ENCODE measurements around the gene NHLH2.

DNA sequence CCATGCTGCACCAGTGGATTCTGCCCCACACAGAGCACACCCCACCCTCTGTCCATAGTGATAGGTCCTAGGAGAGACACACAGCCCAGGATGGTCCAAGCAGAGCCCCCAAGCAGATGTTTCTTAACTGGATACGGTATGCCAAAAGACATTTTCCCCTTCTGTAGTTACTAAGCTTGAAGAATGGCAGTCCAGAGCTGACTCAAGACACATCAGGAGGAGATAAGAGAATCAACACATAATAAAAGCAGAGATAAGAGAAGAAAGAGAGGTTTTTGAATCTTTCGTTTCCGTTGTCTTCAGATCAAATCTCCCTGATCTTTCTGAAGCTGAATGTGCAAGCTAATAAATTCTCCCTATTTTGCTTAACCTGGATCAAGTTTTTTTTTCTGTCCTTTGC lies 50.6 kb downstream of the NHLH2 start:
- no peak for TF ChIP-seq RAD21 (IDR thresholded peaks at IDR 0.05; ENCODE audit: low read depth)
- TF ChIP-seq YY1 (IDR thresholded peaks at IDR 0.05; ENCODE audit: low read depth): no peak
- TF ChIP-seq, protein P1, sequence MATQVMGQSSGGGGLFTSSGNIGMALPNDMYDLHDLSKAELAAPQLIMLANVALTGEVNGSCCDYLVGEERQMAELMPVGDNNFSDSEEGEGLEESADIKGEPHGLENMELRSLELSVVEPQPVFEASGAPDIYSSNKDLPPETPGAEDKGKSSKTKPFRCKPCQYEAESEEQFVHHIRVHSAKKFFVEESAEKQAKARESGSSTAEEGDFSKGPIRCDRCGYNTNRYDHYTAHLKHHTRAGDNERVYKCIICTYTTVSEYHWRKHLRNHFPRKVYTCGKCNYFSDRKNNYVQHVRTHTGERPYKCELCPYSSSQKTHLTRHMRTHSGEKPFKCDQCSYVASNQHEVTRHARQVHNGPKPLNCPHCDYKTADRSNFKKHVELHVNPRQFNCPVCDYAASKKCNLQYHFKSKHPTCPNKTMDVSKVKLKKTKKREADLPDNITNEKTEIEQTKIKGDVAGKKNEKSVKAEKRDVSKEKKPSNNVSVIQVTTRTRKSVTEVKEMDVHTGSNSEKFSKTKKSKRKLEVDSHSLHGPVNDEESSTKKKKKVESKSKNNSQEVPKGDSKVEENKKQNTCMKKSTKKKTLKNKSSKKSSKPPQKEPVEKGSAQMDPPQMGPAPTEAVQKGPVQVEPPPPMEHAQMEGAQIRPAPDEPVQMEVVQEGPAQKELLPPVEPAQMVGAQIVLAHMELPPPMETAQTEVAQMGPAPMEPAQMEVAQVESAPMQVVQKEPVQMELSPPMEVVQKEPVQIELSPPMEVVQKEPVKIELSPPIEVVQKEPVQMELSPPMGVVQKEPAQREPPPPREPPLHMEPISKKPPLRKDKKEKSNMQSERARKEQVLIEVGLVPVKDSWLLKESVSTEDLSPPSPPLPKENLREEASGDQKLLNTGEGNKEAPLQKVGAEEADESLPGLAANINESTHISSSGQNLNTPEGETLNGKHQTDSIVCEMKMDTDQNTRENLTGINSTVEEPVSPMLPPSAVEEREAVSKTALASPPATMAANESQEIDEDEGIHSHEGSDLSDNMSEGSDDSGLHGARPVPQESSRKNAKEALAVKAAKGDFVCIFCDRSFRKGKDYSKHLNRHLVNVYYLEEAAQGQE (IDR thresholded peaks at IDR 0.05; ENCODE audit: low read depth): no peak
- no peak for TF ChIP-seq CEBPB (IDR thresholded peaks at IDR 0.05)
- TF ChIP-seq EP300 (IDR thresholded peaks at IDR 0.05; ENCODE audit: borderline replicate concordance): no peak
- TF ChIP-seq NFIC (IDR thresholded peaks at IDR 0.05): no peak
